Measurements from ENCODE around the gene CA9.

CA9 gene

DNA sequence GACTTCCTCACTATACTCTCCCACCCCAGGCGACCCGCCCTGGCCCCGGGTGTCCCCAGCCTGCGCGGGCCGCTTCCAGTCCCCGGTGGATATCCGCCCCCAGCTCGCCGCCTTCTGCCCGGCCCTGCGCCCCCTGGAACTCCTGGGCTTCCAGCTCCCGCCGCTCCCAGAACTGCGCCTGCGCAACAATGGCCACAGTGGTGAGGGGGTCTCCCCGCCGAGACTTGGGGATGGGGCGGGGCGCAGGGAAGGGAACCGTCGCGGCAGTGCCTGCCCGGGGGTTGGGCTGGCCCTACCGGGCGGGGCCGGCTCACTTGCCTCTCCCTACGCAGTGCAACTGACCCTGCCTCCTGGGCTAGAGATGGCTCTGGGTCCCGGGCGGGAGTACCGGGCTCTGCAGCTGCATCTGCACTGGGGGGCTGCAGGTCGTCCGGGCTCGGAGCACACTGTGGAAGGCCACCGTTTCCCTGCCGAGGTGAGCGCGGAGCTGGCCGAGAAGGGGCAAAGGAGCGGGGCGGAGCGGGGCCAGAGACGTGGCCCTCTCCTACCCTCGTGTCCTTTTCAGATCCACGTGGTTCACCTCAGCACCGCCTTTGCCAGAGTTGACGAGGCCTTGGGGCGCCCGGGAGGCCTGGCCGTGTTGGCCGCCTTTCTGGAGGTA is 2.1 kb downstream of the CA9 start:
- DNase-seq (ENCODE audit: low read depth in 2 of 2): no peak

GRCh38 chr9:35679091-35679490 is 5.4 kb downstream of the CA9 start:
- no peak for DNase-seq (ENCODE audit: low read depth in 2 of 2)

- DNase-seq (ENCODE audit: low read depth in 2 of 2): no peak
These were observed 6.1 kb downstream of the CA9 start for GRCh38 chr9:35679766-35680330.

- no peak for DNase-seq (ENCODE audit: low read depth in 2 of 2)
These were observed 6.8 kb downstream of the CA9 start for GRCh38 chr9:35680331-35681105.

- no peak for DNase-seq (ENCODE audit: low read depth in 2 of 2)
These were observed 7.7 kb downstream of the CA9 start for GRCh38 chr9:35681341-35682002.

DNA sequence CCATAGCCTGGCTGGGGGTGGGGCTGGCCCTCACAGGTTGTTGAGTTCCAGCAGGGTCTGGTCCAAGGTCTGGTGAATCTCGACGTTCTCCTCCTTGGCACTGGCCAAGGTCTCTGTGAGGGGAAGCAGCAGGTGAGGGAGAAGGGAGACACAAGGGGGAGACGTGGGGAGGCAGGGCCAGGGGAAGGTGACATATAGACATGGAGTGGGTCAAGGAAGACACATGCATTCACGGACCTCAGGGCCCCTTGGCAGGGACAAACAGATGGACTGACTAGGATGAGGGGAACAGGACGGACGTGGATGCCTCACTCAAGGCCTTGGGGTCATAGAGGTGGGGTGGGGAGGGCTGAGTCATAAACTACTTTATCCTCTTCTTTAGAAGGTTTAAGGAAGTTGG is 8.3 kb downstream of the CA9 start:
- DNase-seq (ENCODE audit: low read depth in 2 of 2): no peak

DNA sequence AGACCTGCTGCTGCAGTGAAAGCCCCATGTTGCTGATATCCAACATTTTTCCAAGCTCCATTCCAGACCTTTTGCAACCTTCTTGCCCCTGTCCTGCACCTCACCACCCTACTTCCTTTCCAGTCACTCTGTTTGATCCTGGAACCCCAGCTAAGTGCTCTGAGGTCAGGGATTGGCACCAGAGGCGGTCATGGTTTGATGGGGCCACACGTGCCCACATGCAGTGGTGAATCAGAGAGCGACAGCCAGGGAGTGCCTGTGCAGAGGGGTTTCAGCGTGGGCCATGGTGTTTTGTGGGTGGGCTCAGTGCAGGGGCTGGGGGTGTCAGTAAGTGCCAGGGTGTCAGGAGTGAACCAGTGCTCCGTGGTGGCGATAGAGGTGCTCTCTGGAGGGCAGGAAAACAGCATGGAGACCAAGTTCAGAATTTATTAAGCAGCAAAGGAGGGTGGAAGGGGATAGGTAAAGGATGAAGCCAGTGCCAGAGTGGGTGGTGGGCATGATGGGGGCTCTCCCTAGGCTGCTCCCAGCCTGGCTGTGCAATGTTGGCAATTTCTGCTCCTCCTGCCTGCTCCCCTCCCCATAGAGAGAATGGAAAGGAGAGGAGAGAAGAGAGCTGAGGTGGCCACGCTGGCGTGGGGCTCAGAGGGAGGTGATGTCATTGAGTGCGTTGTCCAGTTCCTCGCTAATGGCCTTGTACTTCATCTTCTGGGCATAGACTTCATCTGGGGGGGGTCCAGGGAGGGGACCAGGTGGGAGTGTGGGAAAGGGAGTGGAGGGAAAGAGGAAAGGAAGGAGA is 9.0 kb downstream of the CA9 start:
- no peak for DNase-seq (ENCODE audit: low read depth in 2 of 2)

DNA sequence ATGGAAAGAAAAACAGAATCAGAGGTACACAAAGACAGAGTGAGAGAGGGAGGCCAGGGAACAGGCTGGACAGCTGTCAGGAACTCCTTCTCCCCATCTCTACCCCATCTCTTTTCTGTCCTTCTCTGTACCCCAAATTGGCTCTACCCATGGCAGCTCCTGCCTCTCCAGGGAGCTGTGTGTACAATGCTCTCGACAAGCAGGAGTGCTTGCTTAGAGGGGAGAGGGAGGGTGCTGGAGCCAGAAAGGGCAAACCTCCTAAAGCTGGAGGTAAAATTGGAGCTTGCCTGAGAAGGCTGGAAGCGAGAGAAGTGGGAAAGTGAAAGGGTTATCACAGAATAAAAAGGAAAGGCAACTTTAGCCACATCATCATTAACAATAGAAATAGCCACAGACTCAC is 9.6 kb downstream of the CA9 start:
- DNase-seq (ENCODE audit: low read depth in 2 of 2): no peak

- no peak for DNase-seq (ENCODE audit: low read depth in 2 of 2)
These were observed 11.2 kb downstream of the CA9 start for GRCh38 chr9:35684921-35685320.

DNA sequence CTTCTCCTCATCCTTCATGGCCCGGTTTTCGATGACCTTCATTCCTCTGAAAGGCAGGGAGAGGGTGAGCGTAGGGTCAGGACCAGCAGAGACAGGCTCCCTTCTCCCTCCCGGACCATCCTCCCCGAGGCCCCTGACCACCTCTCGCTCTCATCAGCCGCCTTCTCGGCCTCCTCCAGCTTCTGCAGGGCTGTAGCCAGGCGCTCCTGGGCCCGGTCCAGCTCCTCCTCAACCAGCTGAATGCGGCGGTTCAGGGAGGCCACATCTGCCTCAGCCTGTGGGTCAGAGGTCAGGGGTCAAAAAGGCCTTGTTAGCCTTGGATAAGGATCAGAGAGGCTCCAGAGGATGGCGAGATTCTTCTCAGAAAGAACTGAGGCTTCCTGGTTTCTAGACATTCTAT is 11.8 kb downstream of the CA9 start:
- no peak for DNase-seq (ENCODE audit: low read depth in 2 of 2)

DNA sequence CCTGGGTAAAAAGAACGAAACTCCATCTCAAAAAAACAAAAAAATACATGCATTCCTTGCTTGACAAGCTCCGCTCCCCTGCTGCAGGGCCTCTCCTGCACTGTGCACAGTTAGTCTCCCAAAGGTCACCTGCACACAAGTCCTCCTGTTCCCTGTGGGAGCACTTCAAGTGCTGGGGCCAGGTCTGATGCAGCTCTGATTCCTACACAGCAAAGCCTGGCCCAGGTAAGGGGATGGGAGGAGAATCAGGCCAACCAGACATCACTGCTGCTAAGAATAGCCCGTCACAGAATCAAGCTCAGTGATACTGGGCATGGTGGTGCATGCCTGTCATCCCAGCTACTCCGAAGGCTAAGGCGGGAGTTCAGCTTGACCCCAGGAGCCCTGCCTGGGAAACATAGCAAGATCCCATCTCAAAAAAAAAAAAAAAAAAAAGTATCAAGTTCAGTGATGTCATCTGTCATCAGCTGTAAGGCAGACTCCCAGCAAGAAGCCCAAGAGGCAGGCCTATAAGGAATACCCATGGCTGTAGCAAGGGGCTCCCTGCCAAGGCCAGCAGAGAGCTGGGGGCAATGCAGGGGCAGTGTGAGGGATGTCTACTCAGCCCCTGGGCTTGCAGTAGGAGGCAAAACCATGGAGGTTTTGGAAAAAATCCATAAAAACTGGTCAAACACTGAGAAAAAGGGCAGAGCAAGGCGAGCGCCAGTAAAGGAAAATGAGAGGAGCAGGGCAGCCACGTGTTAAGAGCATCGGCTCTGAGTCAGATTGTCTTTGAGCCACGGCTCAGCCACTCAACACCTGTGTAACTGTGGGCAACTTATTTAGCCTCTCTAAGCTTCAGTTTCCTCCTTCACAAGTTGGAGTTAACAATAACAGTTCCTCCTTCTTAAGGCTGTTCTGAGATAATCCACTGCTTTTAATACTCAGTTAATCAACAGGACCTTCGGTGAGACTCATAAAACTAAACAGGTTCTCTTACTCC is 12.8 kb downstream of the CA9 start:
- no peak for DNase-seq (ENCODE audit: low read depth in 2 of 2)

DNA sequence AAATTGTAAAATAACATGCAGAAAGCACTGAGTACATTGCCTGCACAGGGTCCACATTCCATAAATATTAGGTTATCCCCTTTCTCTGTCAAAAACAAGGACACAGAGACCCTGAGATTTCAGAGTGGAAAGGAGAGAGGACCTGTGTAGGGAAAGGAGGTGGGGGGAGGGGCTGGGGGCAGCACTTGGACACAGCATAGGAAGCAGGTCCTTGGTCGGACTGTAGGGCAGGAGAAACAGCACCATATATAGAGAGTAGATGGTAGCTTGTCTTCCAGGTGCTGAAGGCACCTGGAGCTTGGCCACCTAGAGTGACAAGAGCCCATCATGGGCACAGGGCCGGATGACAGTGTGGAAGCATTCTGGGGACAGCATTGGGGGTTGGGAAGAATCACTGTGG is 13.6 kb downstream of the CA9 start:
- no peak for DNase-seq (ENCODE audit: low read depth in 2 of 2)

DNA sequence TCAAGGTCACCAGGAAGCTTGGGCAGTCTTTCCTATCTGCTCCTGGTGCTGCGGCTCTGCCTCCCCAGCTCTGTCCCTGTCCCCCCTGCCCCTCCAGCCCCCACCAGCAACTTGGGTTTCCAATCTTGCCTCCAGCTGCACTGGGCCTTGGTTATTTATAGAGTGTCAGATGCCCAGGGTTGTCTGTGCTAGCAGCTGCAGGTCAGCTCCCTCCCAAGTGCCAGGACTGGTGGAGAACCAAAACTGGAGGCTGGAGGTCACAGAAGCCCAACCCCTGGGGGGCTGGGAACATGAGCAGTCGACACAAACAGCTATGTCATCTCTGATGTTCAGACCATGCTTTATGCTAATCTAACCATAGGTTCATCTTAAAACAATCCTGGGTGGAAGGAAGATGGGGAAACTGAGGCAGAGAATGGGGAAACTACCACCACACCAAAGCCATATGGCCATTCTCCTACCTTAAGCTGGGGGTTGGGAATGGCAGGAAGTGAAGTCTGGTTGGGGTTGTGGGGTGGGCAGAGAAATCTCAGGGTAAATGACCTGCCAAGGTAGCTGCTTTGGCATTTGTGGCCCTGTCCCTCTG is 14.3 kb downstream of the CA9 start:
- no peak for DNase-seq (ENCODE audit: low read depth in 2 of 2)

DNA sequence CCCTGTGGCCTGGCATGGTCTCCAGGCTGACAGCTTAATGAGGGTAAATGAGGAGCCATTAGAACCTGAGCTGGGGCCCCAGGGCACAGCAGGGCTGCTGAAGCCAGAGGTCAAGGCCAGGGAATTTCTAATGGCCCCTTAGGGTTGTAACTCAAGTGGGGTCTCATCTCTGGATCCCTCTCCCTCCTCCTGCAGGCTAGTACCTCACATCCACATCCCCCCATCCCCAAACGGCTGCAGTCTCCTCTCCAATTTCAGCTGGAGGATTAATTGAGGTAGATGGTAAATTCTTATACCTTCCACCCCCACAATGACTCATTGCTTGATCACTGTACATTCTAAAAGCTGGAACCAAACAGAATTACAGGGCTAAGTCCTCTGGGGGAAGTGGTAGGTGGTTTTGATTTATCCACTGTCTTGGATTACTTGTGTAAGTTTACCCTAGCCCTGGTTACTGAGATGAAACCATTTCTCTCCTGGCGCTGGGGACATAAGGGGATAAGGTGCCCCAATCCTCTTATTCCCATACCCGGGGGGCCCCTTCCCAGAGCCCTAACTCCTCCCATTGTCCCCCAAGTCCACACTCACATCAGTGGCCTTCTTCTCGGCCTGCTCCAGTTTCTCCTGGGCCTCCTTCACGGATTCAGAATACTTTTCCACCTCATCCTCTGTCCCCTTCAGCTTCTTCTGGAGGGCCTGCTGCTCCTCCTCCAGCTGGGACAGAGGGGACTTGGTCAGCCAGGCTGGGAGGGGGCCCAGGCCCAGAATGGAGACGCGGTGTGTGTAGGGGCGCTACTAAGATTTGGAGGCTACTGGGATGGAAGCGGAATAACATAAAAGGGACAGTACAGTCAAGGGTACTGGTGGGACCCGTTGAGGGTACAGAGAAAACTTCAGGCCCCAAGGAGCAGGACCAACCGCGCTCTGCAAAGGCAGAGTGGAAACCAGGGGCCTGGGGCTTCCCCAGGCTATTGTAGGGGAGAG is 15.1 kb downstream of the CA9 start:
- DNase-seq (ENCODE audit: low read depth in 2 of 2): no peak

DNA sequence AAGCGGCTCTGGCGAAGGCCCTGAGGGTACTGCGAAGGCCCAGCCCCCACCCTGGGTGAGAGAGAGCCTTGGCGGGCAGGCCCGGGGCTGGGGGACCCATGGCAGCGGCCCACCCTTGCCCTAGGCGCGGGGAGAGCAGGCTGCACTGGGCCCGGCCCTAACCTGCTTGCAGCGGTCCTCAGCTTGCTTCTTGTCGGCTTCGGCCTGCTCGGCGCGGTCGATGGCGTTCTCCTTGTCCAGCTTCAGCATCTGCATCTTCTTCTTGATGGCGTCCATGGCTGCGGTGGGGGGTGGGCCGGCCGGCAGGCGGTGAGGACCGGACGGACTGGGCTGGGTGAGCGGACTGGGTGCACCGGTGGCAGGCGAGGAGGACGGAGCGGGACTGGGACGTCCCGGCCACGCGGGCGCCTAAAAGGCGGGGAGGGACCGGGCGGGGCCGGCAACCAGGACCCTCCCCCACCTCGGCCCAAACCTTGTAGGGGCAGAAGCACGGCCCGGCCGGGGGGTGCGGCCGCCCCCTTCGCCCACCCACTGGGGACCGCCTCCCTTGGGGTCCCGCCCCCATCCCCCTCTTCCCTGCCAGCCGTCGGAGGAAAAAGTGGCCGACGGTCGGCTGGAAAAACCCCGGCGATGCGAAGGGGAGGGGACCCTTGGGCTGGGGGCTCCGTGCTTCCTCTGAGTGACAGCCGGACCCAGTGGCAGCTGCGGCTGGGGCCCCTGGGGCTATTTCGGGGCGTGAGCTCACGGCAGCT is 16.0 kb downstream of the CA9 start, which contains the start of gene TPM2:
Gene TPM2, minus strand, starts transcription at position 384 of the 752 bp plus-strand sequence. Its CDS starts 108 bp downstream, at position 276.
- no peak for DNase-seq (ENCODE audit: low read depth in 2 of 2)

DNA sequence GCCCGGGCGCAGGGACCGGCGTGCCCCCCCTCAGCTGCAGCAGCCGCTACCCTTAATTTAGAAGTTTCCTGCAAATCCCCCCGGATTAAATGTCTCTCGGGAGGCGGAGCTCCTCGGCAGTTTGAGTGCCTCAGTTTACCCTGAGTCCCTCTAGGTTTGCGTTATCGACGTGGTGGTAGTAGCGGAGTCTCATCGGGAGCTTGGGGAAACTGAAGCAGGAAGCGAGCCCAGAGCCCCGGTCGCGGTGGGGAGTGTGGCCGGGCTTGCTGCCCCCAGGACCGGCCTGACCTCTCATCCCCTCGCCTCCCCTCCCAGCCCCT is 16.5 kb downstream of the CA9 start:
- DNase-seq (ENCODE audit: low read depth in 2 of 2): no peak

DNA sequence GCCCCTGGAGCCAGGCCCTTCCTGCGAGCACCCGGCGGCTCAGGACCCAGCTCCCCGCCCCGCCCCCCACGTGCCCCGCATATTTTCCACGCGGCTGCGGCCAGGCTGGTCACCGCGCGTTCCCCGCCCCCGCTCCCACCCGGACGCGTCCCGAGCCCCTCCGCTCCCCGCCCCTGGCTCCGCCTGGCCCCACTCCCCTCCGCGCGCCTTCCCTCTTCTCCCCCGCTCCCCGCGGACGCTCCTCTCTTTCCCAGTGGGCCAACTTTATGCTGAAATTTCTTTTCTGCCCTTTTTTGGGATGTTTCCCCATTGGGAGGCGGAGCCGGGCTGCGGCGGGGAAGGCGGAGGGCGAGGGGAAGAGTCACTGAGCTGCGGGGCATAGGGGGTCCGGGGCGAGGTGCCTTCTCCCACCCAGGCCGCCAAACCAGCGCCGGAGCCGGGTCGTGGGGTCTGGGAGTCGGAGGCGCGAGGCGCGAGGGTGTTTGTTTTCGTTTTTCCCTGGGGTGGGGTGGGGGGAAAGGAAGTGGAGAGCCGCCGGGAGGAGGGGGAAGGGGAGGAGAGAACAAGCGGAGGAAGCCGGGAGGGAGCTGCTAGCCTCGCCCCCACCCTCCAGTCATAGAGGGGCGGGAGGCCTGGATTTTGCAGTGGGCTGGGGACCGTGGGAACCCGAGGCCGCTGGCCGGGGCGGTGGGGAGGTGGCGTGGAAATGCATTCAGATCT is 17.0 kb downstream of the CA9 start:
- peak in 1 of 2 donors; percentile 8 for DNase-seq (ENCODE audit: low read depth in 2 of 2)

GRCh38 chr9:35691334-35691650 is 17.6 kb downstream of the CA9 start:
- DNase-seq (ENCODE audit: low read depth in 2 of 2): no peak
